ENCODE results near the gene KCNIP4.

- TF ChIP-seq, protein P1, sequence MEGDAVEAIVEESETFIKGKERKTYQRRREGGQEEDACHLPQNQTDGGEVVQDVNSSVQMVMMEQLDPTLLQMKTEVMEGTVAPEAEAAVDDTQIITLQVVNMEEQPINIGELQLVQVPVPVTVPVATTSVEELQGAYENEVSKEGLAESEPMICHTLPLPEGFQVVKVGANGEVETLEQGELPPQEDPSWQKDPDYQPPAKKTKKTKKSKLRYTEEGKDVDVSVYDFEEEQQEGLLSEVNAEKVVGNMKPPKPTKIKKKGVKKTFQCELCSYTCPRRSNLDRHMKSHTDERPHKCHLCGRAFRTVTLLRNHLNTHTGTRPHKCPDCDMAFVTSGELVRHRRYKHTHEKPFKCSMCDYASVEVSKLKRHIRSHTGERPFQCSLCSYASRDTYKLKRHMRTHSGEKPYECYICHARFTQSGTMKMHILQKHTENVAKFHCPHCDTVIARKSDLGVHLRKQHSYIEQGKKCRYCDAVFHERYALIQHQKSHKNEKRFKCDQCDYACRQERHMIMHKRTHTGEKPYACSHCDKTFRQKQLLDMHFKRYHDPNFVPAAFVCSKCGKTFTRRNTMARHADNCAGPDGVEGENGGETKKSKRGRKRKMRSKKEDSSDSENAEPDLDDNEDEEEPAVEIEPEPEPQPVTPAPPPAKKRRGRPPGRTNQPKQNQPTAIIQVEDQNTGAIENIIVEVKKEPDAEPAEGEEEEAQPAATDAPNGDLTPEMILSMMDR (IDR thresholded peaks at IDR 0.05; ENCODE audit: insufficient read depth, low read depth, low read length), result no peak
- no peak for TF ChIP-seq EZH2 (IDR thresholded peaks at IDR 0.05; ENCODE audit: insufficient read depth, low read length)
Measured at GRCh38 chr4:21248331-21248730, 700.2 kb downstream of the KCNIP4 start.
